Activated CD8-positive, alpha-beta T cell treated with anti-CD3 and anti-CD28 coated beads, Interleukin-2, amount 10 ng/mL, durations not matched to agents 7 days and 5 days (primary cell): Measurements from ENCODE around the gene SLC44A2. TPM values are rescaled to one million over a fixed set of nuclear protein-coding genes. Genes with fewer than 3 reads are reported as not detected.

Experiments used
- ATAC-seq: fragments of 150-1000 bp; cut with Tn5 transposase; one replicate; pipeline ENCODE4 v1.10.0; 2021; ENCODE audit warnings: moderate library complexity
- CTCF ChIA-PET: fragments of 350-600 bp; sonication (Branson Sonifier 250); formaldehyde crosslinking; loops from one replicate; lab custom pipeline; 2021; ENCODE audit warnings: antibody characterized with exemption; lab: Charles Lee
- POLR2A ChIA-PET: fragments of 350-600 bp; sonication (Branson Sonifier 250); formaldehyde crosslinking; loops from one replicate; lab custom pipeline; 2021; ENCODE audit warnings: antibody characterized with exemption; lab: Charles Lee
- DNase-seq: peaks from one replicate; pipeline ENCODE4 v3.0.0-alpha.2; 2020
- H3K27ac Mint-ChIP-seq: one replicate; pipeline ENCODE4 v1.8.0; 2021; ENCODE audit warnings: mild to moderate bottlenecking, mixed read lengths
- H3K27me3 Mint-ChIP-seq: one replicate; pipeline ENCODE4 v1.8.0; 2021; ENCODE audit warnings: low read depth, mixed read lengths
- H3K36me3 Mint-ChIP-seq: one replicate; pipeline ENCODE4 v1.8.0; 2021; ENCODE audit warnings: low read depth, mixed read lengths
- H3K4me1 Mint-ChIP-seq: one replicate; pipeline ENCODE4 v1.8.0; 2021; ENCODE audit warnings: low read depth, mixed read lengths
- H3K4me3 Mint-ChIP-seq: one replicate; pipeline ENCODE4 v1.8.0; 2021; ENCODE audit warnings: mild to moderate bottlenecking, mixed read lengths
- H3K9me3 Mint-ChIP-seq: one replicate; pipeline ENCODE4 v1.8.0; 2022; ENCODE audit warnings: mixed read lengths; ENCODE audit not compliant: insufficient read depth
- total RNA-seq, 2 experiments: library from RNA; stranded (reverse); gene quantifications; one replicate each; pipeline ENCODE4 v1.2.3, GENCODE V29; 2021

The SLC44A2 gene
- total RNA-seq, 2 experiments from 2014 or later: 112 to 121 TPM

DNA sequence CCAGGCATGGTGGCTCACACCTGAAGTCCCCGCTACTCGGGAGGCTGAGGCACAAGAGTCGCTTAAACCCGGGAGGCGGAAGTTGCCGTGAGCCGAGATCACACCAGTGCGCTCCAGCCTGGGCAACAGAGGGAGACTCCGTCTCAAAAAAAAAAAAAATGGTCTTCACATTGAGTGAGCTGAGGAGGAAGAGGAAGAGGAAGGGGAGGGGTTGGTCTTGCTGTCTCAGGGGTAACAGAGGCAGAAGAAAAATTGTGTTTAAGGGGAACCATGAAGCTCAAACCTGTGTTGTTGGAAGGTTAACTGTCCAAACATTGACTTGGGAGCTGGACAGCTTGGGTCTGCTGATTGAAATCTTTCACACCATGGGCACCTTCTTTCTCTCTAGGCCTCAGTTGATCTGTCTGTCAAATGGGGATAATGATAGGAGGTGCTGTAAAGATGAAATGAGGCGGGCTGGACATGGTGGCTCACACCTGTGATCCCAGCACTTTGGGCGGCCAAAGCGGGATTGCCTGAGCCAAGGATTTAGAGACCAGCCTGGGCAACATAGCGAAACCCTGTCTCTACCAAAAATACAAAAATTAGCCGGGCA lies 9.8 kb upstream of the SLC44A2 start:
- Mint-ChIP-seq H3K4me1 (peaks cover 35% of the 10 kb centered on the region), H3K27me3 (no peaks in the 10 kb centered on the region), H3K36me3 (peaks cover 22% of the 10 kb centered on the region), H3K27ac (peak overlapping the region; percentile 80), H3K4me3 (peak overlapping the region; percentile 18), H3K9me3 (no peaks in the 10 kb centered on the region)
- ATAC-seq (no peak), DNase-seq (no peak)
- POLR2A ChIA-PET: interaction anchor here (0.6 to 1.7 kb wide), 3 partner anchors 12 to 38 kb away, joined by 3 to 11 read pairs (median 3); no protein-coding TSS in a partner anchor
- CTCF ChIA-PET: interaction anchor here (0.7 to 1.3 kb wide), 4 partner anchors 19 to 102 kb away, joined by 3 to 4 read pairs (median 3); partner anchors contain the start of gene DNM2

DNA sequence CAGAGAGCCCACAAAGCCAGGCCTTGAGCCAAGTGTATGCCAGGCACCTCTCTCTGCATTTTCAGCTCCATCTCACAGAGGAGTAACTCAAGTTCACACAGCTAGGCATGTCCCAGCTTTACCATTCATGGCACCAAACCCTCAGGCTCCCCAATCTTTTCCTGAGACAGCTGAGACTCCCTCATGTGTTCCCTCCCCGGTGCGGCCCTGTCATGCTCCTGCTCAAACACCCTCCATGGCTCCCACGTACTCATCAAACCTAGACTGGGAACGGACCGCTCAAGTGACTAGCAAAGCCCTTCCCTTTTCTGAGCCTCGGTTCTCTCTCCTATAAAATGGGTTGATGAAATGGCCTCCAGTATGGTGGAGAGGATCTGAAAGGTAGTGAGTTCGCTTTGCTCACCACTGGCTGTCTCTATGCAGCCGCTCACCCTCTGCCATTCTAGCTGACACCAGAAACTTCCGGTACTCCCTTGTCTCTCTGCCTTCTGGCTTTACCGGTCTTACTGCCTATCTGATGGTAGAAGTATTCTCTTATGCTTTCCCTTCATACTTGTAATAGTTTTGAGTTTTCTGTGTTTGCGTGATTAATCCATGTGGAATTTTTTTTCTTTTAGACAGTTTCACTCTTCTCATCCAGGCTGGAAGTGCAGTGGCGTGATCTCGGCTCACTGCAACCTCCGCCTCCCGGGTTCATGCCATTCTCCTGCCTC lies 7.8 kb upstream of the SLC44A2 start:
- Mint-ChIP-seq H3K9me3 (no peaks in the 10 kb centered on the region), H3K4me1 (peaks cover 50% of the 10 kb centered on the region), H3K27ac (peak overlapping the region; percentile 27), H3K36me3 (peaks cover 36% of the 10 kb centered on the region), H3K27me3 (no peaks in the 10 kb centered on the region), H3K4me3 (no peak overlapping the region)
- POLR2A ChIA-PET: interaction anchor here (0.6 to 6.7 kb wide), 2 partner anchors 14 to 316 kb away, joined by 5 to 35 read pairs; no protein-coding TSS in a partner anchor
- ATAC-seq: no peak
- CTCF ChIA-PET: interaction anchor here (1.4 kb wide), 1 partner anchor 36 kb away, joined by 10 read pairs; no protein-coding TSS in a partner anchor
- no peak for DNase-seq

DNA sequence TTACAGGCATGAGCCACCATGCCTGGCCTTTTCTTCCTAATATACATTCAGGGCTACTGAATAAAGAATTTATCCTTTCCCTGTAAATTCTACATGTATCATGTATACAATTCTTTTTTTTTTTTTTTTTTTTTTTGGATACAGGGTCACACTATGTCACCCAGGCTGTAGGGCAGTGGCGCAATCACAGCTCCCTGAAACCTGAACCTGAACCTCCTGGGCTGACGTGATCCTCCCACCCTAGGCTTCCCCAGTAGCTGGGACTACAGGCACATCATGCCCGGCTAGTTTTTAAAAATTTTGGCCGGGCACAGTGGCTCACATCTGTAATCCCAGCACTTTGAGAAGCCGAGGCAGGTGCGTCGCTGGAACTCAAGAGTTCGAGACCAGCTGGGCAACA lies 6.5 kb upstream of the SLC44A2 start:
- no peaks in the 10 kb centered on the region for H3K27me3 Mint-ChIP-seq
- ATAC-seq (no peak), DNase-seq (no peak)
- H3K36me3 Mint-ChIP-seq: peaks cover 28% of the 10 kb centered on the region
- CTCF ChIA-PET: interaction anchor here (1.1 to 1.2 kb wide), 2 partner anchors 26 to 38 kb away, joined by 3 to 4 read pairs; no protein-coding TSS in a partner anchor
- no peak overlapping the region for H3K27ac Mint-ChIP-seq
- no peak overlapping the region for H3K4me3 Mint-ChIP-seq
- H3K9me3 Mint-ChIP-seq: no peaks in the 10 kb centered on the region
- POLR2A ChIA-PET: interaction anchor here (6.7 kb wide), 1 partner anchor 16 kb away, joined by 35 read pairs; no protein-coding TSS in a partner anchor
- peaks cover 49% of the 10 kb centered on the region for H3K4me1 Mint-ChIP-seq

DNA sequence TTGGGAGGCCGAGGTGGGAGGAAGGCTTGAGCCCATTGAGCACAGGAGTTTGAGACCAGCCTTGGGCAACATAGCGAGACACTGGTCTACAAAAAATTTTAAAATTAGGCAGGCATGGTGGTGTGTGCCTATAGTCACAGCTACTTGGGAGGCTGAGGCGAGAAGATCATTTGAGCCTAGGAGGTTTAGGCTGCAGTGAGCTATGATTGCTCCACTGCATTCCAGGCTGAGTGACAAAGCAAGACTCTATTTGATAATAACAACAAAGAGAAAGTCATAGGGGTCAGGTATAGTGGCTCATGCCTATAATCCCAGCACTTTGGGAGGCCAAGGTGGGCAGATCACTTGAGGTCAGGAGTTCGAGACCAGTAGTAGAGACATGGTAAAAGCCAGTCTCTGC lies 4.6 kb upstream of the SLC44A2 start:
- peaks cover 49% of the 10 kb centered on the region for H3K4me1 Mint-ChIP-seq
- peaks cover 26% of the 10 kb centered on the region for H3K36me3 Mint-ChIP-seq
- H3K27me3 Mint-ChIP-seq: no peaks in the 10 kb centered on the region
- ChIA-PET CTCF (interaction anchor here (0.6 to 3.9 kb wide), 2 partner anchors 16 to 39 kb away, joined by 3 to 26 read pairs; no protein-coding TSS in a partner anchor), POLR2A (interaction anchor here (6.7 kb wide), 1 partner anchor 18 kb away, joined by 35 read pairs; no protein-coding TSS in a partner anchor)
- no peak overlapping the region for H3K4me3 Mint-ChIP-seq
- no peaks in the 10 kb centered on the region for H3K9me3 Mint-ChIP-seq
- ATAC-seq (no peak), DNase-seq (no peak)
- H3K27ac Mint-ChIP-seq: peak overlapping the region; percentile 76

DNA sequence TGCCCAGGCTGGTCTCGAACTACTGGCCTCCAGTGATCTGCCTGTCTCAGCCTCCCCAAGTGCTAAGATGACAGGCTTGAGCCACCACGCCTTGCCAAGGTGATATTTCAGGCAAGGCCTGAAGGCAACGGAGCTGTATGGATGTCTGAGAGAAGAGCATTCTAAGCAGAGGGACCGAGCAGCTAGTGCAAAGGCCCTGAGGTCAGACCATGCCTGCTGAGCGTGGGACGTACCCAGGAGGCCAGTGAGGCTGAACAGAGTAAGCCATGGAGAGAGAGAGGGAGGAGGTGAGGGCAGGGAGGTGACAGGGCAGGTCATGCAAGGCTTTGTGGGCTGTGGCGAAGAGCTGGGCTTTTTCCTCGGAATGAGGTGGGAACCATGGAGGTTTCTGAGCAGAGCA lies 3.4 kb upstream of the SLC44A2 start:
- Mint-ChIP-seq H3K36me3 (peaks cover 28% of the 10 kb centered on the region), H3K4me1 (peaks cover 48% of the 10 kb centered on the region), H3K4me3 (no peak overlapping the region), H3K27ac (peak overlapping the region; percentile 79), H3K9me3 (no peaks in the 10 kb centered on the region), H3K27me3 (no peaks in the 10 kb centered on the region)
- ATAC-seq (no peak), DNase-seq (no peak)
- POLR2A ChIA-PET: interaction anchor here (0.6 to 6.7 kb wide), 4 partner anchors 19 to 113 kb away, joined by 3 to 35 read pairs (median 4); no protein-coding TSS in a partner anchor
- CTCF ChIA-PET: interaction anchor here (1.1 to 3.9 kb wide), 3 partner anchors 22 to 40 kb away, joined by 4 to 26 read pairs (median 9); no protein-coding TSS in a partner anchor

DNA sequence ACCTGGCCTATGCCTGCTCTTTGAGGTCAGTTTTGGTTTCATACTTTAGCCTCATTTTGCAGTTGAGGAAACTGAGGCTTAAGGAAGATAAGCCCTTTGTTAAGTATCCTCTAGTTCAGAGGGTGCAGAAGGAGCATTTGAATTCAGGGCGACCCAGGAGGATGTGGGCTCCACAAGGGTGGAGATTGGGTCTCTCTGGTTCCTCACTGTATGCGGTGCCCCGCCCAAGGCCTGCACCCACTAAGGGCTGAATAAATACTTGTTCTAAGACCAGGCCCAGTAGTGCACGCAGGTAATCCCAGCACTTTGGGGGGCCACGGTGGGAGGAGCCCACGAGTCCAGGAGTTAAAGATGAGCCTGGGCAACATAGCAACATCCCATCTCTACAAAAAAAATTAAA lies 768 bp upstream of the SLC44A2 start:
- ATAC-seq: peak; percentile 90
- peak overlapping the region; percentile 34 for H3K4me3 Mint-ChIP-seq
- POLR2A ChIA-PET: interaction anchor here (1.3 to 1.9 kb wide), 2 partner anchors 19 to 21 kb away, joined by 3 to 12 read pairs; no protein-coding TSS in a partner anchor
- DNase-seq: peak; percentile 67
- CTCF ChIA-PET: interaction anchor here (0.8 to 1.4 kb wide), 2 partner anchors 19 to 43 kb away, joined by 3 to 5 read pairs; no protein-coding TSS in a partner anchor
- H3K4me1 Mint-ChIP-seq: peaks cover 43% of the 10 kb centered on the region
- H3K36me3 Mint-ChIP-seq: peaks cover 36% of the 10 kb centered on the region
- H3K9me3 Mint-ChIP-seq: no peaks in the 10 kb centered on the region
- H3K27ac Mint-ChIP-seq: peak overlapping the region; percentile 89
- no peaks in the 10 kb centered on the region for H3K27me3 Mint-ChIP-seq

DNA sequence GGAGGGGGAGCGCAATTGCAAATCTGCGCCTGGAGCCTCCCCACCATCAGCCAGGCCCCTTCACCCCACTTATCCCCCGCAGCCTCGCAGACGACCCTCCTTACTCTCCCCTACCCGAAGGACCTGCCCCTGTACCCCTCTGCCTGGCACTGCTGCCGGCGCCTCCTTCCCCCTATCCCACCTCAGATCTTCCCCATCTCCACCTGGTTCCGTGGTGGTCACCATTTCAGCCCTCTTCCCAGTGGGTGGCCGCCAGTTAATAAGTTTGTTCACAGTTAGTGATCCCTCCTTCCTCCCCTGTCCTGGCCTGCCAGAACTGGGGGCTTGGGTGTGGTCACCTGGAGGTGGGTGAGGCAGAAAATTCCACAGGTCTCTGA lies 397 bp downstream of the SLC44A2 start:
- Mint-ChIP-seq H3K4me3 (no peak overlapping the region), H3K4me1 (peaks cover 35% of the 10 kb centered on the region), H3K9me3 (no peaks in the 10 kb centered on the region), H3K27ac (peak overlapping the region; percentile 64), H3K36me3 (peaks cover 35% of the 10 kb centered on the region), H3K27me3 (no peaks in the 10 kb centered on the region)
- ATAC-seq: no peak
- ChIA-PET CTCF (interaction anchor here (1.6 to 2.1 kb wide), 2 partner anchors 45 to 74 kb away, joined by 5 to 11 read pairs; no protein-coding TSS in a partner anchor), POLR2A (no interaction called here)
- no peak for DNase-seq

DNA sequence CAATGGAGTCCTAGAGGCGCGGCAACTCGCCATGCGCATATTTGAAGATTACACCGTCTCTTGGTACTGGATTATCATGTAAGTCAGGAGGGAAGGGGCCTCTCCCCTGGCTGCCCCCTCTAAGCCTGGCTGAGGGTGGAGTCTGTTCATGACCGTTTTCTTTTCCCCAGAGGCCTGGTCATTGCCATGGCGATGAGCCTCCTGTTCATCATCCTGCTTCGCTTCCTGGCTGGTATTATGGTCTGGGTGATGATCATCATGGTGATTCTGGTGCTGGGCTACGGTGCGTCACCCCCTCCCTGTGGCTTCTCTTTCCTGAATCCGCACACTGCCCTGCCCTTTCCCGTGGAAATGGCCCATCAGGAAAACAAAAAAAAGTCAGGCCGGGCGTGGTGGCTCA lies 6.5 kb downstream of the SLC44A2 start:
- DNase-seq (no peak), ATAC-seq (no peak)
- H3K4me1 Mint-ChIP-seq: peaks cover 4% of the 10 kb centered on the region
- no peaks in the 10 kb centered on the region for H3K9me3 Mint-ChIP-seq
- ChIA-PET CTCF (no interaction called here), POLR2A (no interaction called here)
- H3K27me3 Mint-ChIP-seq: no peaks in the 10 kb centered on the region
- H3K27ac Mint-ChIP-seq: no peak overlapping the region
- no peak overlapping the region for H3K4me3 Mint-ChIP-seq
- peaks cover 59% of the 10 kb centered on the region for H3K36me3 Mint-ChIP-seq

DNA sequence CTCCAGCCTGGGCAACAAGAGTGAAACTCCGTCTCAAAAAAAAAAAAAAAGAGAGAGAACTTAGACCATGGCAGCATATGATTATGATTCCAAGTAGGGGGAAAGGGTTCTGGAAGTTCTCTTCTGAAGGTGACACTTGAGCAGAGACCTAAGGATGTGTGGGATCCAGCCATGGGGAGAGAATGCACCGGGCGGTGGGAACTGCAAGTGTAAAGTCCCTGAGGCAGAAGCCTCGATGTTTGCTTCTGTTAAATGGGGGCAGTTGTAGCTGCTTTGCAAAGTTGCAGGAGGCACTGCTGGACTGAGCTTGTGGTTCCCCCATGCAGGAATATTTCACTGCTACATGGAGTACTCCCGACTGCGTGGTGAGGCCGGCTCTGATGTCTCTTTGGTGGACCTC lies 9.1 kb downstream of the SLC44A2 start:
- H3K4me1 Mint-ChIP-seq: peaks cover 19% of the 10 kb centered on the region
- H3K27me3 Mint-ChIP-seq: no peaks in the 10 kb centered on the region
- ATAC-seq (no peak), DNase-seq (no peak)
- CTCF ChIA-PET: interaction anchor here (1.1 to 2.3 kb wide), 2 partner anchors 10 to 53 kb away, joined by 3 to 15 read pairs; no protein-coding TSS in a partner anchor
- peaks cover 65% of the 10 kb centered on the region for H3K36me3 Mint-ChIP-seq
- POLR2A ChIA-PET: interaction anchor here (0.9 to 1.1 kb wide), 2 partner anchors 9 to 31 kb away, joined by 3 to 4 read pairs; no protein-coding TSS in a partner anchor
- H3K27ac Mint-ChIP-seq: no peak overlapping the region
- no peak overlapping the region for H3K4me3 Mint-ChIP-seq
- no peaks in the 10 kb centered on the region for H3K9me3 Mint-ChIP-seq

DNA sequence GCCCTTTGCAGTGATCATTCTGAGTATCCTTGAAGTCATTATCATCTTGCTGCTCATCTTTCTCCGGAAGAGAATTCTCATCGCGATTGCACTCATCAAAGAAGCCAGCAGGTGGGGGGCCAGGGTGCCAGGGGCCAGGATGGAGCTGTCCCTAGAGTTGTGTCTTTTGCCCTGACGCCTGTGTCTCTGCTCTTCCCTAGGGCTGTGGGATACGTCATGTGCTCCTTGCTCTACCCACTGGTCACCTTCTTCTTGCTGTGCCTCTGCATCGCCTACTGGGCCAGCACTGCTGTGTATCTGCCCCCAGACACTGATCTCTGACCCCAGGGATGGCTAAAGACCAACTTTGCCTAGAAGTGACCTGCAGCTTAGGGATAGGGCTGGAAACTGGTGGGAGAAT lies 9.6 kb downstream of the SLC44A2 start:
- no peak for DNase-seq
- peaks cover 19% of the 10 kb centered on the region for H3K4me1 Mint-ChIP-seq
- H3K27ac Mint-ChIP-seq: no peak overlapping the region
- H3K4me3 Mint-ChIP-seq: no peak overlapping the region
- no peak for ATAC-seq
- H3K27me3 Mint-ChIP-seq: no peaks in the 10 kb centered on the region
- no peaks in the 10 kb centered on the region for H3K9me3 Mint-ChIP-seq
- peaks cover 65% of the 10 kb centered on the region for H3K36me3 Mint-ChIP-seq
- ChIA-PET CTCF (interaction anchor here (0.8 to 2.3 kb wide), 3 partner anchors 9 to 151 kb away, joined by 3 to 15 read pairs (median 3); no protein-coding TSS in a partner anchor), POLR2A (interaction anchor here (0.9 kb wide), 1 partner anchor 31 kb away, joined by 4 read pairs; no protein-coding TSS in a partner anchor)

DNA sequence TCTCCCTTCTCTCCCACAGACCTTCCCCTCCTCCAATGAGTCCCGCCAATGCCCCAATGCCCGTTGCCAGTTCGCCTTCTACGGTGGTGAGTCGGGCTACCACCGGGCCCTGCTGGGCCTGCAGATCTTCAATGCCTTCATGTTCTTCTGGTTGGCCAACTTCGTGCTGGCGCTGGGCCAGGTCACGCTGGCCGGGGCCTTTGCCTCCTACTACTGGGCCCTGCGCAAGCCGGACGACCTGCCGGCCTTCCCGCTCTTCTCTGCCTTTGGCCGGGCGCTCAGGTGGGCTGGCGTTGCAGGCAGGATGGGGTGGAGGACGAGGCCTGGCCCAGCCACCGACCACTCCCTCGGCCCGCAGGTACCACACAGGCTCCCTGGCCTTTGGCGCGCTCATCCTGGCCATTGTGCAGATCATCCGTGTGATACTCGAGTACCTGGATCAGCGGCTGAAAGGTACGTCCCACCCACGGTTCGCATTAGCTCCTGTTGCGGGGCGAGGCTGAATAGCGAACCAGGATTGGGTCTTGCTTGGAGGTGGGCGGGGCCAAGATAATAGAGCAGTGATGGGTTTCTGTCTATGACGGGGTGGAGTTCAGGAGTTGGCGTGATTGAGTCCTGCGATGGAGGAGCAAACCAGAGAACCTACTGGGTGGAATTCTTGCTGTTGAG lies 11.1 kb downstream of the SLC44A2 start:
- Mint-ChIP-seq H3K4me1 (peaks cover 24% of the 10 kb centered on the region), H3K9me3 (no peaks in the 10 kb centered on the region), H3K4me3 (no peak overlapping the region), H3K27me3 (no peaks in the 10 kb centered on the region), H3K36me3 (peaks cover 61% of the 10 kb centered on the region), H3K27ac (peak overlapping the region; percentile 43)
- ChIA-PET POLR2A (no interaction called here), CTCF (no interaction called here)
- ATAC-seq (no peak), DNase-seq (no peak)
